ENCODE data around the gene ADCY9. TPM values are rescaled to one million over a fixed set of nuclear protein-coding genes. Genes with fewer than 3 reads are reported as not detected.
A peak's percentile ranks its signal among the peaks of the same experiment; 100 is the strongest.

Gene ADCY9
- total RNA-seq, 1 experiment from 2014 or later = 10.5 TPM

DNA sequence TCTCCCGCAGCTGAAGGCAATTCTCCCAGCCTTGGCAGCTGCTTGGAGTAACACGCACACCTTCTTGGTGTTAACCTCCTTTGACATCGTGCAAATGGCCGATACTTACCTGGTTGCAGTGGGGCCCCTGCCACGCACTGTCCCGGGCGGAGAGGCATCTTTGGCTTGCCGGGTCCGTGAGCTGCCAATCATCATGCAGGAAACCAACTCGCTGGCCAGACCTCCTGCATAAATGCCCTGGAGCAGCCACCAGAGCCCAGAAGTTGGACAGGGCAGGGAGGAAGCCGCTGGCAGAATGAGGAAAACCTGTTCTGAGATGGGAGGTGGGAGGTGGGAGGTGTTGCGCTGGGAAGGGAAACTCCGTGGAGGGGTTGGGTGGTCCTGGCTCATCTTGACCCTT, 194.0 kb downstream of the ADCY9 start:
- H3K4me2 ChIP-seq = peak overlapping the region; percentile 59
- no peaks in the 10 kb centered on the region; the same call in 1 of the 2 replicates for H3F3A ChIP-seq (ENCODE audit: insufficient read depth, low read depth)
- no peak overlapping the region for H2AFZ ChIP-seq
- H3K9me3 ChIP-seq (ENCODE audit: insufficient read depth, low read depth) = no peaks in the 10 kb centered on the region
- H3K27ac ChIP-seq = no peak overlapping the region
- peak; percentile 65 to 70 for DNase-seq
- H3K4me1 ChIP-seq (replicated peaks; ENCODE audit: insufficient read depth) = peaks cover 15% of the 10 kb centered on the region
- 0 out of 2 replicates have a peak, but pooled peaks cover 5% of the 10 kb centered on the region for H3K27me3 ChIP-seq (ENCODE audit: insufficient read depth, low read depth)
- no peak overlapping the region for H3K4me3 ChIP-seq
- H3K36me3 ChIP-seq (ENCODE audit: low read depth) = no peaks in the 10 kb centered on the region
- POLR2A ChIA-PET (ENCODE audit: unreplicated experiment) = no interaction called here
- CTCF ChIA-PET = interaction anchor here (0.9 kb wide), 1 partner anchor 332 kb away, joined by 3 read pairs; no protein-coding TSS in a partner anchor
- no peaks in the 10 kb centered on the region for H4K20me1 ChIP-seq (ENCODE audit: insufficient read depth)
- H3K9me2 ChIP-seq (ENCODE audit: insufficient read depth) = no peaks in the 10 kb centered on the region
- BruUV-seq (replicated peaks) = no TSS peak
- intact Hi-C loops (cut with micrococcal nuclease; ENCODE audit: unreplicated experiment) = no loop called here
- no peaks in the 10 kb centered on the region for H3K79me2 ChIP-seq (ENCODE audit: low read depth)
- TF ChIP-seq, protein P1, sequence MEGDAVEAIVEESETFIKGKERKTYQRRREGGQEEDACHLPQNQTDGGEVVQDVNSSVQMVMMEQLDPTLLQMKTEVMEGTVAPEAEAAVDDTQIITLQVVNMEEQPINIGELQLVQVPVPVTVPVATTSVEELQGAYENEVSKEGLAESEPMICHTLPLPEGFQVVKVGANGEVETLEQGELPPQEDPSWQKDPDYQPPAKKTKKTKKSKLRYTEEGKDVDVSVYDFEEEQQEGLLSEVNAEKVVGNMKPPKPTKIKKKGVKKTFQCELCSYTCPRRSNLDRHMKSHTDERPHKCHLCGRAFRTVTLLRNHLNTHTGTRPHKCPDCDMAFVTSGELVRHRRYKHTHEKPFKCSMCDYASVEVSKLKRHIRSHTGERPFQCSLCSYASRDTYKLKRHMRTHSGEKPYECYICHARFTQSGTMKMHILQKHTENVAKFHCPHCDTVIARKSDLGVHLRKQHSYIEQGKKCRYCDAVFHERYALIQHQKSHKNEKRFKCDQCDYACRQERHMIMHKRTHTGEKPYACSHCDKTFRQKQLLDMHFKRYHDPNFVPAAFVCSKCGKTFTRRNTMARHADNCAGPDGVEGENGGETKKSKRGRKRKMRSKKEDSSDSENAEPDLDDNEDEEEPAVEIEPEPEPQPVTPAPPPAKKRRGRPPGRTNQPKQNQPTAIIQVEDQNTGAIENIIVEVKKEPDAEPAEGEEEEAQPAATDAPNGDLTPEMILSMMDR (conservative IDR thresholded peaks at IDR 0.05) = no peak
- TF ChIP-seq EZH2 (IDR thresholded peaks at IDR 0.05; ENCODE audit: low read depth) = no peak

DNA sequence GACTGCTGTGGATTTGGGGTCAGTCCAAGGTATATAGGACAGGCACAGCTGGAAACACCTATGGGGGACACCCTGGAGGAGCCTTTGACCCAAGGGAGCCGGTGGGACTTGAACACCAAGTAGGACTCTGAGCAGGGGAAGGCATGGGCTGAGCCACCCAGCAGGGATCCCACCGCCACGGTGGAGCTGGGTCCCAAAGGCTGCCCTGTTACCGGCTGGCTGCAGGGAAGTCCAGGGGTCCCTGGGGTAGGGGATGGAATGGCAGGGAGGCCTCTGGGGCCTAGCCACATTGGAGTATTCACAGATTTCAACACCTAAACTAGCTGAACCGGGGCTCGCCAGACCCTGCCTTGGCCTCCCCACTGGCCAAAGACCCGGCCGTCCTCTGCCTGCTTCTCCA, 196.0 kb downstream of the ADCY9 start:
- Histone ChIP-seq H3K4me3 (no peak overlapping the region), H3K27ac (no peak overlapping the region), H2AFZ (no peak overlapping the region), H3K79me2 (ENCODE audit: low read depth) (no peaks in the 10 kb centered on the region), H3K9me2 (ENCODE audit: insufficient read depth) (no peaks in the 10 kb centered on the region), H3K27me3 (ENCODE audit: insufficient read depth, low read depth) (0 out of 2 replicates have a peak, but pooled peaks cover 5% of the 10 kb centered on the region), H3K9me3 (ENCODE audit: insufficient read depth, low read depth) (no peaks in the 10 kb centered on the region), H3F3A (ENCODE audit: insufficient read depth, low read depth) (no peaks in the 10 kb centered on the region; the same call in 1 of the 2 replicates), H3K36me3 (ENCODE audit: low read depth) (no peaks in the 10 kb centered on the region), H3K4me2 (no peak overlapping the region), H3K4me1 (replicated peaks; ENCODE audit: insufficient read depth) (peaks cover 15% of the 10 kb centered on the region), H4K20me1 (ENCODE audit: insufficient read depth) (no peaks in the 10 kb centered on the region)
- BruUV-seq (replicated peaks) = no TSS peak
- ChIA-PET POLR2A (ENCODE audit: unreplicated experiment) (no interaction called here), CTCF (no interaction called here)
- DNase-seq = no peak
- TF ChIP-seq EZH2 (IDR thresholded peaks at IDR 0.05; ENCODE audit: low read depth) = no peak
- TF ChIP-seq, protein P1 (conservative IDR thresholded peaks at IDR 0.05) = no peak
- intact Hi-C loops (cut with micrococcal nuclease; ENCODE audit: unreplicated experiment) = no loop called here

DNA sequence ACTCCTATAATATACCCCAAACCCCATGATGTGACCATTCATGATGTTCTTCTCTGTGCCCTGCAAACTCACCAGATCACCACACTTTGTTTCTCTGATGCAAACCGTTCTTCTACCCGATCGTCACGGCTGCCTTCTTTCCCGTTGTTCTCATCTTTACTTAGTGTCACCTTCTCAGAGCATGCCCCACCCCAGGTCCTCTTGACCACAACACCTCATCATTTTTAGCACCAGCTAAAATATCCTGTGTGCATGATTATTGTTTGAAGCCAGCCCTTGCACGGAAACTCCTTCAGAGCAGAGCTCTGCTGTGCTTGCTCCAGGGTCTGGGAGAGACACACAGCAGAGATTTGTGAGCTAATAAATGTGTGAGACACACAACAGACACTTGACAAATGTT, 196.8 kb downstream of the ADCY9 start:
- intact Hi-C loops (cut with micrococcal nuclease; ENCODE audit: unreplicated experiment) = no loop called here
- H3K27me3 ChIP-seq (ENCODE audit: insufficient read depth, low read depth) = 0 out of 2 replicates have a peak, but pooled peaks cover 5% of the 10 kb centered on the region

More for the DNA sequence above, 196.8 kb downstream of the ADCY9 start:
- H3K9me3 ChIP-seq (ENCODE audit: insufficient read depth, low read depth) = no peaks in the 10 kb centered on the region
- no peak overlapping the region for H3K4me2 ChIP-seq
- no peaks in the 10 kb centered on the region for H4K20me1 ChIP-seq (ENCODE audit: insufficient read depth)
- peaks cover 15% of the 10 kb centered on the region for H3K4me1 ChIP-seq (replicated peaks; ENCODE audit: insufficient read depth)
- TF ChIP-seq, protein P1 (conservative IDR thresholded peaks at IDR 0.05) = no peak
- TF ChIP-seq EZH2 (IDR thresholded peaks at IDR 0.05; ENCODE audit: low read depth) = no peak
- BruUV-seq (replicated peaks) = no TSS peak
- no peak overlapping the region for H3K4me3 ChIP-seq
- no peaks in the 10 kb centered on the region for H3K79me2 ChIP-seq (ENCODE audit: low read depth)
- ChIA-PET CTCF (no interaction called here), POLR2A (ENCODE audit: unreplicated experiment) (no interaction called here)
- no peak for DNase-seq
- H3K27ac ChIP-seq = no peak overlapping the region
- no peaks in the 10 kb centered on the region; the same call in 1 of the 2 replicates for H3F3A ChIP-seq (ENCODE audit: insufficient read depth, low read depth)
- no peaks in the 10 kb centered on the region for H3K9me2 ChIP-seq (ENCODE audit: insufficient read depth)
- H3K36me3 ChIP-seq (ENCODE audit: low read depth) = no peaks in the 10 kb centered on the region
- no peak overlapping the region for H2AFZ ChIP-seq

Data from PC-9 (cell line).